Right cardiac atrium (tissue), 5 donors: ENCODE results near the gene CLK3. TPM values are rescaled to one million over a fixed set of nuclear protein-coding genes. Genes with fewer than 3 reads are reported as not detected.

Experiments
- ATAC-seq, 2 donors: fragments of 200-7000 bp; cut with Tn5 transposase; one replicate each; pipeline versions ENCODE4 v1.8.0 to v1.9.1; 2020; ENCODE audit warnings: moderate library complexity in 2 of 2, mild to moderate bottlenecking in 1 of 2
- DNase-seq, 3 donors: peaks; one replicate each; pipeline ENCODE4 v3.0.0-alpha.2; 2020
- H3K27ac ChIP-seq: one replicate; pipeline ENCODE4 v1.5.1; 2013; ENCODE audit warnings: mild to moderate bottlenecking, low read length, control low read depth, moderate library complexity
- H3K27me3 ChIP-seq: one replicate; pipeline ENCODE4 v1.6.1; 2013; ENCODE audit not compliant: control insufficient read depth, insufficient read depth
- H3K4me1 ChIP-seq: one replicate; pipeline ENCODE4 v1.6.1; 2013; ENCODE audit warnings: low read length; ENCODE audit not compliant: control insufficient read depth, insufficient read depth
- H3K4me3 ChIP-seq: one replicate; pipeline ENCODE4 v1.5.1; 2013; ENCODE audit warnings: low read length, control low read depth
- H3K9me3 ChIP-seq: one replicate; pipeline ENCODE4 v1.6.1; 2013; ENCODE audit warnings: low read length; ENCODE audit not compliant: control insufficient read depth
- WGBS: extraction: QIAGEN DNeasy Blood & Tissue Kit; methylation state at CpG from one replicate; pipeline ENCODE4 v1.1.7; 2013; 5-methylcytosine and 5-hydroxymethylcytosine counted together
- intact Hi-C, 4 donors: fragments of 100-400 bp; cut with DNase I; formaldehyde crosslinking; loops; one replicate each; pipeline versions ENCODE4 v1.11.0 to v1.14.0; 2022 to 2023
- polyA plus RNA-seq: library from polyadenylated mRNA; stranded (reverse); fragments of 200-250 nt; gene quantifications from one replicate; pipeline ENCODE4 v1.2.3, GENCODE V29; 2013
- total RNA-seq, 4 donors: library from RNA; stranded (reverse); fragmentation: NEBNext Ultra II Directional; extraction: Animal tissue kit (Norgen Biotek cat#: 25700); gene quantifications; one replicate each; pipeline ENCODE4 v1.2.1, GENCODE V29; 2021
- donor health status: healthy with polysubstance abuse.
- donor health status: DM: no; HTN: yes; CAD: no.
- donor health status: DM: no; HTN: no; CAD: no.
- donor health status: DM: no; HTN: yes; CAD: no; lungs with severe emphysema.
- donor health status: DM: yes; HTN: yes; CAD: no.

CLK3 gene
- total and polyA plus RNA-seq, 5 donors = 40.0 to 65.1 (median 51.4) TPM

DNA sequence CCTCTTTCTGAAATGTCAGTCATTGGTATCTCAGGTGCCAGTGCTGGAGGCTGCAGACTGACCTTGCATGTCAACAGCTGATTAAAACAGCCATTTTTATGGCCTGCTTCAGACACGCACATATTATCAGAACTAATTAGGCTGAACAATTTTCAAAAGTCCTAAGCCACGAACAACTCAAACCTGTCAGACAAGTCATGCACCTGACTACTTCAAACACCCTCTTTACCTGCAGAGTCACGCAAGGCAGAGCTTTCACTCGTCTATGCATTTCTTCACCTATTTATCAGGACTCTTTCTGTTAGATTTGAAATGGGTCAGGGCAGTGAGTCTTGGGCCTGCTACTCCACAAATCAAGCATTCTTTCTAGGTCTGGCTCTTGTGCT is 26.7 kb downstream of the CLK3 start:
- Histone ChIP-seq H3K27me3 (no peaks in the 10 kb centered on the region), H3K27ac (peak overlapping the region; percentile 61), H3K4me3 (no peak overlapping the region), H3K4me1 (peaks cover 13% of the 10 kb centered on the region), H3K9me3 (no peaks in the 10 kb centered on the region)
- intact Hi-C loops = loop anchor here in 1 of 4 donors (5.0 kb wide), 1 partner anchor 310 kb away; no protein-coding TSS in a partner anchor
- no peak for DNase-seq
- no peak for ATAC-seq
- whole genome bisulfite sequencing = 70% methylated on average over 4 of the region's 4 CpGs

DNA sequence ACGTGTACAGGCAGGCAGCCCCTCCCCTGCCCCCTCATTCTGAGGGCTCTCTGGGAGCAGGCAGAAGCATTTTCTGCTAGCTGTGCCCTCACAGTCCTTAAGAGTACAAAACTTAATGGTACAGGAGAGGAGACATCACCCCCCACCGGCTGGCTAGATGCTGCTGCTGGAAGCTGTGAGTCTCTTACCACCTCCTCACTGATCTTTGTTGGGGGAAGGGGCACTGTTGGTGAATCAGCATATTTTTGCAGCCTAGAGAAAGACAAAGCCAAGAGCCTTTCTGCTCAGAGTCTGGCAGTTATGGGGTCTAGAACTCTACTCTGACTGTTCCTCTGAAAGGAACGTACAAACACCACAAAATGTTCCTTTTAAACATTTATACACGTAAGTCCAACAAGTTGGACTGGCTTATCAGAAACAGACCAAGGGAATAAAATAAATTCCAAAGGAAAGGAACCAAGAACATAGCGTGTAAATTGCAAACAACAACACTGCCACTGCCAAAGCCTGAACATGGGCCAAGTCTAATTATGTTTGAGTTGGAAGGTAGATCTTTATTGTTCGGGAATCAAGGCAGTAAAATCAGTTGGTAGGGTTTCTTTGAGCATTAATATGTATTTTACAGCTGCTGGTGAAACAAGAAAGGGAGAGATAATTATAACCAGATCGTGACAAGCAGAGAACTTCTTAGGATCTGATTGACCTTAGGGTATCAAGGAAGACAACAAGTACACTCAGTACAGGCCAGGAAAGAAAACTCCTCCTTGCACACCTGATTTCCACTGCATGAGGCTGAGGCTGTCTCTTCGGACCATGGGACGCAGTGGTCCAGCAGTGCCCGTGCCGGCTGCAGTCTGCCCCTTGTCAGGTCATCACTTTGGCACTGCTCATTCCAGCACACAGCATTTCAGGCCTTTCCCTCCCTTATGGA is 27.4 kb downstream of the CLK3 start:
- Histone ChIP-seq H3K9me3 (no peaks in the 10 kb centered on the region), H3K27me3 (no peaks in the 10 kb centered on the region), H3K4me3 (no peak overlapping the region), H3K27ac (peak overlapping the region; percentile 61), H3K4me1 (peaks cover 13% of the 10 kb centered on the region)
- 35% methylated on average over 11 of the region's 11 CpGs for WGBS
- ATAC-seq (peak; percentile 34 to 72), DNase-seq (peak in 1 of 3 donors; percentile 77)
- intact Hi-C loops = loop anchor here in 1 of 4 donors (5.0 kb wide), 1 partner anchor 309 kb away; no protein-coding TSS in a partner anchor

DNA sequence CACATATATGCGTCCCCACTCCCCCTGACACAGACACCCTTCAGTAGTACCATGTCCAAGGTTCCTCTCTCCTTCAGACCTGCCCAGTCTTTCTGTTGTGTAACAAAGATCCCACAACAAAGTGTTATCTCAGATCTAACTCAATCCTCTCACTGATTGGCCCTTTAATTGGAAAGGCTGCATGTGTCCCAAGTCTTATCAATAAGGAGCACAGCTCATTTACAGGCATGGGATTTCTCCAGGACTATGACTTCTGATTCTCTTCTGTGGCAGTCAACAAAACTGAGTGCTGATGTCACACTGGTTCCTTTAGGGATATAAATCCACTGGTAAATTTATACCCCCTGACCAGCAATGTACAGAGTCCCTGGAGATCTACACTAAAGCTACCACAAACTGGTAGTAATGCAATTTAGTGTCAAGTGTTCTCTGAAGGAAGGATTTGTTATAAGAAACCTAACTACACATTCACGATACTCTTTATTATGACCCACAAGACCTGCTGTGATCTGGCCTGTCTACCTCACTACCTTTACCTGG is 28.1 kb downstream of the CLK3 start:
- Histone ChIP-seq H3K27ac (peak overlapping the region; percentile 3), H3K9me3 (no peaks in the 10 kb centered on the region), H3K4me3 (no peak overlapping the region), H3K4me1 (peaks cover 13% of the 10 kb centered on the region), H3K27me3 (no peaks in the 10 kb centered on the region)
- WGBS = 80% methylated on average over 2 of the region's 2 CpGs
- intact Hi-C loops = loop anchor here in 1 of 4 donors (5.0 kb wide), 1 partner anchor 309 kb away; no protein-coding TSS in a partner anchor
- DNase-seq = no peak
- no peak for ATAC-seq

DNA sequence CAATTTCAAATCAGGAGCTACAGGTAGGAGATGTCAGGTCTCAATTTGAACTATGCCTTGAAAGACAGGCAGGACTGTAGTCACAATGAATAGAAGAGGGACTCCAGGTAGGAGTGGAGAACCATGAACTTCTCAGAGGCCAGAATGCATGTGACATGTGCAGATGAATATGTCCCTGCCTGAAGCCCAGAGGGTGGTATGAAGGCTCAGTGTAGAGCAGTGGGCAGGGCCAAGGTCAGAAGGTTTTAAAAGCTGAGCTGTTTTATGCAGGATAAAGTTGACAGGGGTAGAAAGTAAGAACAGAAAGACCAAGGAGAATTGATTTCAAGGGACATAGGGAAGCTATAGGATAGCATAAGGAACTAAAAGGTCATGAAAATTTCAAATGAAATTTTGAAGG is 30.8 kb downstream of the CLK3 start:
- DNase-seq (no peak), ATAC-seq (no peak)
- intact Hi-C loops = no loop called here
- H3K27me3 ChIP-seq = no peaks in the 10 kb centered on the region
- H3K4me3 ChIP-seq = no peak overlapping the region
- no peaks in the 10 kb centered on the region for H3K9me3 ChIP-seq
- H3K4me1 ChIP-seq = peaks cover 10% of the 10 kb centered on the region
- no peak overlapping the region for H3K27ac ChIP-seq

DNA sequence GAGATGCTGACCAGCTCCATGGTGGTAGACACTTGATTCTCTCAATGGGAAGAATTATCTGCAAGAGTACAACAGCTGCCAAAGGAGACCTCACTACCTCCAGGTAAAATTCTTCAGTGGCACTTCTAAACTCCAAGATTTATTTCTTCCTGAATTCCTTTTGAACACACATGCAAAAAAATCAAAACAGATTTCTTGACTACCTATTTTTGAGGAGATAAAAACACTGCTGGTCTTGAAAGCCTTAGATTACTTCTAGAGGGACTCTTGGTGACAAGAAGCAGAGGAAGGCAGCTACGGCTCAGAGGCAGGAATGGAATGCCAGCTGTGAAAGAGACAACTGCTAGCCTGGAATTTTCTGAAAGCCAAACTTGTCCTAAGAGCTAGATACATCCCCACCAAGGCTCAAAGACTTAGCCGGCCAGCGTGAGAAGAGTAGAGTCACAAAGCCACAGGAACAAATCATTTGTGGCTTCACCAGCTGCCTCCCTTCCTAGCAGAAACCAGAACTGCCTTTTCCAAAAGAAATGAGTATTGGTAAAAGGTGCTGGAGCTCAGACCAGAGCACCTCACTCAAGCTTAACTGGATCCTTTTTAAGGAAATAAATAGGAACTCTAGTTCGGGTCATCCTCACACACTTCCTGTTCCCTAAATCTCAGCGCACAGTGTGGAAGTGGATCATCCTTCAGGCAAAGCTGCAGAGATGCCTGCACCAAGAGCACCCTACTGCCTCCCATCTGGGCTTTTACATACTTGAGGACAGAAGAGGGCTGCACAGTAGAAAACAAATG is 32.6 kb downstream of the CLK3 start:
- Histone ChIP-seq H3K27ac (no peak overlapping the region), H3K4me3 (no peak overlapping the region), H3K4me1 (peaks cover 4% of the 10 kb centered on the region), H3K9me3 (no peaks in the 10 kb centered on the region), H3K27me3 (no peaks in the 10 kb centered on the region)
- DNase-seq (no peak), ATAC-seq (no peak)
- WGBS = 71% methylated on average over 5 of the region's 5 CpGs
- intact Hi-C loops = no loop called here

DNA sequence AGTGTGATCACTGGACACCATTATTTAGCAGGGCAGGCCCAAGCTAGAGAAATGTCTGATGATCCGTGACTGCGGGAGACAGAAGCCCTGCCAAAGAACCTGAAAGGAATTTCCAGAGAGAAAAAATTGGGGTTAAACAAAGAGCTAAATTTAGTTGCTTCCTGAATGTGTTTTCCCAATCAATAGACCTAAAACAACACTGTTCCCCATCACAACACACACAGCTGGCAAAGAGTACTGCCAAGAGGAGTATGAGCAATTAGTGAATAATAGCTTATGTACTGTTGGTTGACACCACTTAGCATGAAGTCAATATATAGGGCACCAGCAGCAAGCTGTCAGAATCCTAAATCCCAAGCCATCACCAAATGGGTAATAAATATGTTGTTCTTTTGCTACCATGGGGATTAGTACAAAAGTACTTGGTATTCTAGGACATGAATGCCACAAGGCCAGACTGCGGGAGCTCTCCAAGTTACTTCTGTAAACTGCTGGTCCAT is 35.7 kb downstream of the CLK3 start:
- Histone ChIP-seq H3K4me1 (peaks cover 10% of the 10 kb centered on the region), H3K27me3 (no peaks in the 10 kb centered on the region), H3K9me3 (no peaks in the 10 kb centered on the region), H3K27ac (no peak overlapping the region), H3K4me3 (no peak overlapping the region)
- ATAC-seq = no peak
- intact Hi-C loops = no loop called here
- WGBS = 70% methylated on average over 3 of the region's 3 CpGs
- no peak for DNase-seq

DNA sequence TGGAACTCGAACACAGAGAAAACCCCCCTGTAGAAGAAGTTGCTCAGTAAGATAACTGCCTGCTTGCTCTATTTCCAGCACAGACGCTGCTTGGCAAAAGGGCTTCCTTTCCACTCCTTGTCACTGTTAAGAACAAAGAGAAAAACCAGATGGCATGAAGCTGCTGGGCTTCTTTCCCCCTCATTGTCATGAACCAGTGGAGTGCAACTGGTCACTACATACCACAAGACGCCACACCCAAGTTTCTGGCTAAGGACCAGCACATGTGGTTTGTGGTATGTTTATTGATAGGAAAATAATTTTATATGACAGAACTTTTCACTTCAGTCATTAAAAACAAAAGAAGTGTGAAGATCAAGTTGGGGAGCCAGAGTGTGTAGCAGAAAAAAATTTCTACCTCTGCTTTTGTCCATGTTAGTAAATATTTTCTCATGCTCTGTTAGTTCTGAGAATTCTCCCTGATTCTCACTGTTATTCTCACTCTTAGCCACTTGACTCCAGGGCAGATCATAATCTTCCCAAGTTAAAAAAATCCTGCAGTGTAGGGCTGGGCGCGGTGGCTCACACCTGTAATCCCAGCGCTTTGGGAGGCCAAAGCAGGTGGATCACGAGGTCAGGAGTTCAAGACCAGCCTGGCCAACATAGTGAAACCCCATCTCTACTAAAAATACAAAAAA is 37.9 kb downstream of the CLK3 start:
- 62% methylated on average over 7 of the region's 7 CpGs for WGBS

DNA sequence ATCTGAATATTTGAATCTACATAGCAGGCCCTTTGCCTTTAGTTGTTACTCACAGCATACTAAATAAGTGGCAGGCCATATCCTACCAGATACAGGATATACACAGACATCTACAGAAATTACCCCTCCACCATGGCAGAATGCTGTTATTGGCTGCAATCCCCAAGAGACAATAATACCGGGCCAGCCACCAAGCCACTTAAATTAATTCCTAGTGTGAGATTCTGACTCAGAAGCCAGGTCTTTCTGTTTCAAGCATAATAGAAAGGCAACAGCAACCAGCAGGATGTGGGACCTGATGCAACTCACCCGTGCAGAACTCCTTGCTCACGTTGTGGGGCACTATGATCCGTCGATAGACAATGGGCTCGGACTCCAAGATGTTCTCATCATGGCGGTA is 39.8 kb downstream of the CLK3 start:
- H3K9me3 ChIP-seq = no peaks in the 10 kb centered on the region
- intact Hi-C loops = no loop called here
- no peak overlapping the region for H3K27ac ChIP-seq
- peaks cover 10% of the 10 kb centered on the region for H3K4me1 ChIP-seq
- H3K27me3 ChIP-seq = no peaks in the 10 kb centered on the region
- H3K4me3 ChIP-seq = no peak overlapping the region
- no peak for ATAC-seq
- DNase-seq = no peak
- WGBS = 80% methylated on average over 7 of the region's 7 CpGs

More for the DNA sequence above, 37.9 kb downstream of the CLK3 start:
- H3K4me1 ChIP-seq = peaks cover 10% of the 10 kb centered on the region
- ATAC-seq = peak; percentile 27 to 67
- H3K4me3 ChIP-seq = no peak overlapping the region
- intact Hi-C loops = no loop called here
- H3K27ac ChIP-seq = peak overlapping the region; percentile 56
- H3K27me3 ChIP-seq = no peaks in the 10 kb centered on the region
- H3K9me3 ChIP-seq = no peaks in the 10 kb centered on the region
- peak in 2 of 3 donors; percentile 28 to 65 for DNase-seq

DNA sequence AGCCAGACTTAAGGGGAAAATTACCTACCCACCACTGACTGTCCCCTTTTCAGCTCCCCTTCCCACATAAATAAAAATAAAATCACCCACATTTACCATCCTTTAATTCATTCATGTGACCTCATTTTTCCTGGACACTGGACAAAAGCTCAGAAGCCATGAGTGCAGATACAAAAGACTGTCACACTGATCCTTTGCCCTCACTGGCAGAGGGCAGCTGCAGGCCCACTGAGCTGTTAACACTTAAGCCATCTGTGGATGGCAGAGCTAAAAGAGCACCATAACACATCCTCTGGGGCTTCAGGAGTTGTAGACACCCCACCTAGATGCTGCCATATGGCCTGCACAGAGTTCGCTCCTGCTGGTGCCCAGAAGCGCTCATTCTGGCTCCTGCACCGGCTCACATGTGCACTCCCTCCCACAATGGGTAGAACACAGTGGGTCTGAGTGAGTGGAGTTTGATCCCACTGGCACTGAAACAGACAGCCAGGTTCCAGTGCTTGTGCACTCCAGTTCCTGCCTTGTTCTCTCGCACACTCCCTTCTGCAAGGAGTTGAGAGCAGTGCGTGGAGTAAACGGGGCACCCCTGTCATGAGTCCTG is 41.4 kb downstream of the CLK3 start:
- 94% methylated on average over 6 of the region's 6 CpGs for WGBS
- no peaks in the 10 kb centered on the region for H3K27me3 ChIP-seq
- H3K4me3 ChIP-seq = no peak overlapping the region
- H3K27ac ChIP-seq = no peak overlapping the region
- H3K9me3 ChIP-seq = no peaks in the 10 kb centered on the region
- H3K4me1 ChIP-seq = peaks cover 10% of the 10 kb centered on the region
- ATAC-seq = no peak
- no peak for DNase-seq
- intact Hi-C loops = no loop called here

DNA sequence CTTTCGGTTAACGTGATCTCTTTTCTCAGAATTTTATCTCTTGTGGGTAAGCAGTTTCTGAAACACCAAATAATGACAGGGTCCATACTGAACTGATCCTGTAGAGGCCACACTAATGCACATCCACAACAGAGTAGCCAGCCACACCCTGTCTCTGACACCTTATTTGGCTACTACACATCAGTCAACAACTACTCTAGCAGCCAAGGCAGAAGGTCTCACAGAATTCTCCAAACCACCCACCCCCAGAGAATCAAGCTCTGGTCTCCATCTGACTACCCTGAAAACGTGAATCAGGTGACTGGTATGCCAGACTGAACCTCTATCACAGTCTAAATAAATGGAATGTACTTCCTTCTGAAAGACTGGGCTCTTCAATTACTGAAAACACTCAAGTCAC is 42.2 kb downstream of the CLK3 start:
- peaks cover 10% of the 10 kb centered on the region for H3K4me1 ChIP-seq

More for the DNA sequence above, 42.2 kb downstream of the CLK3 start:
- ATAC-seq (no peak), DNase-seq (no peak)
- Histone ChIP-seq H3K27ac (no peak overlapping the region), H3K27me3 (no peaks in the 10 kb centered on the region), H3K9me3 (no peaks in the 10 kb centered on the region), H3K4me3 (no peak overlapping the region)
- intact Hi-C loops = no loop called here
- whole genome bisulfite sequencing = 75% methylated on average over 3 of the region's 3 CpGs
